GM21529 (cell line): ENCODE data around the gene CTSE.
"Not testable (repeated sequence)": the region's sequence is repeated elsewhere in the genome, so short reads cannot be mapped to it uniquely, and the experiment has no call there.

Source experiments
- ATAC-seq: cut with Tn5 transposase; IDR thresholded peaks from one replicate; pipeline ENCODE4 v1.9.1; 2021; ENCODE audit not compliant: unreplicated experiment

The CTSE gene

GRCh38 chr1:206023695-206024094 is at the start of gene CTSE:
TSS of gene CTSE (minus strand) at chr1:206023895. CDS start at chr1:206023791, 104 bp downstream.
- no peak for ATAC-seq

- no peak for ATAC-seq
Observed at GRCh38 chr1:206070627-206071304, 47.1 kb upstream of the CTSE start.

GRCh38 chr1:206068314-206068713 is 44.6 kb upstream of the CTSE start:
- ATAC-seq, result no peak

GRCh38 chr1:206067486-206068227 is 44.0 kb upstream of the CTSE start:
- no peak for ATAC-seq

GRCh38 chr1:206066479-206067171 is 42.9 kb upstream of the CTSE start:
- ATAC-seq, result peak; percentile 94

GRCh38 chr1:206065547-206066145 is 42.0 kb upstream of the CTSE start:
- ATAC-seq, result no peak

- not testable (repeated sequence) for ATAC-seq
Observed at GRCh38 chr1:206064501-206064900, 40.8 kb upstream of the CTSE start.

GRCh38 chr1:206064001-206064400 is 40.3 kb upstream of the CTSE start:
- not testable (repeated sequence) for ATAC-seq

GRCh38 chr1:206062464-206062863 is 38.8 kb upstream of the CTSE start:
- ATAC-seq, result no peak

GRCh38 chr1:206060844-206061243 is 37.1 kb upstream of the CTSE start:
- ATAC-seq, result no peak

GRCh38 chr1:206059355-206059915 is 35.7 kb upstream of the CTSE start:
- ATAC-seq, result no peak

- no peak for ATAC-seq
Observed at GRCh38 chr1:206058927-206059292, 35.2 kb upstream of the CTSE start.

- ATAC-seq, result not testable (repeated sequence)
Observed at GRCh38 chr1:206058289-206058926, 34.7 kb upstream of the CTSE start.

GRCh38 chr1:206055639-206056323 is 32.1 kb upstream of the CTSE start:
- not testable (repeated sequence) for ATAC-seq

GRCh38 chr1:206055069-206055625 is 31.5 kb upstream of the CTSE start:
- ATAC-seq, result not testable (repeated sequence)

GRCh38 chr1:206053616-206054015 is 29.9 kb upstream of the CTSE start:
- not testable (repeated sequence) for ATAC-seq

- ATAC-seq, result not testable (repeated sequence)
Observed at GRCh38 chr1:206052919-206053610, 29.4 kb upstream of the CTSE start, which contains the start of gene RHEX. TSS of gene RHEX (plus strand) at chr1:206053173. CDS start at chr1:206097829, 44,656 bp downstream.

GRCh38 chr1:206052231-206052865 is 28.7 kb upstream of the CTSE start:
- ATAC-seq, result not testable (repeated sequence)
